BJ (cell line): Measurements from ENCODE around the gene PNPLA1. TPM values are rescaled to one million over a fixed set of nuclear protein-coding genes. Genes with fewer than 3 reads are reported as not detected.

Experiments
- CTCF ChIA-PET: fragments of 350-600 bp; formaldehyde crosslinking; extraction: SDS; loops from one replicate; lab custom pipeline; 2021; ENCODE audit warnings: antibody characterized with exemption, inconsistent platforms; lab: Yijun Ruan, JAX
- POLR2A ChIA-PET: fragments of 300-600 bp; sonication (Branson Sonifier 250); formaldehyde crosslinking; extraction: SDS; loops from one replicate; lab custom pipeline; 2021; ENCODE audit warnings: antibody characterized with exemption; lab: Charles Lee
- DNase-seq: peaks from one replicate; pipeline ENCODE4 v3.0.0-alpha.2; 2011; ENCODE audit warnings: low read depth
- H3K27me3 ChIP-seq: 2 replicates; pipeline ENCODE4 v1.6.0; 2011; ENCODE audit warnings: low read length; ENCODE audit not compliant: control insufficient read depth, insufficient read depth
- H3K36me3 ChIP-seq: 2 replicates; pipeline ENCODE4 v1.5.1; 2011; ENCODE audit warnings: low read length; ENCODE audit not compliant: control insufficient read depth, insufficient read depth
- H3K4me3 ChIP-seq: 2 replicates; pipeline ENCODE4 v1.5.1; 2011; ENCODE audit warnings: low read depth, mild to moderate bottlenecking, control low read depth, low read length
- polyA plus RNA-seq: library from polyadenylated mRNA; depleted of rRNA; stranded (reverse); fragments of >200 nt; gene quantifications from 2 replicates; pipeline ENCODE4 v1.2.3, GENCODE V29; 2011
- TF ChIP-seq, protein P1 (sequence below): IDR thresholded peaks from 2 replicates; pipeline ENCODE4 v1.5.1; 2011; ENCODE audit warnings: low read depth, mild to moderate bottlenecking, control low read depth, inconsistent platforms, low read length, moderate library complexity; ENCODE audit not compliant: insufficient read depth

Gene PNPLA1
- polyA plus RNA-seq, 1 experiment: not detected

DNA sequence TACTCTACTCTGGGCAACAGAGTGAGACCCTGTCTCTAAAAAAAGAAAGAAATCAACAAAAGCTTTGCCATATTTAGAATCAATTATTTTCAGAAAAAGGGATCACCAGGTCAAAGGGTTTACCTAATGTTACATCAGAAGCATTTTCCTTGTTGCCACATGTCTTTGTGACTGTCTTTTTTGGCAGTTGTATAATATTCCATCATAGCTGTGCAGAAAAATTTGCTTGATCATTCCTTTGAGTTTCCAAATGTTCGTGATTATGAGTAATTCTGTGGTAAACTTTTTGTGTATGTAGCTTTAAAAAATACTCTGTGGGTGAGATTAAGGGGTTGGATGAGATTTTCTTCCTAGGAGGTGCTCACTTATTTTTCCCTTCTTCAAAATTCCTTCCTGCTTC is 26.4 kb downstream of the PNPLA1 start:
- ChIA-PET CTCF (interaction anchor here (0.6 to 1.1 kb wide), 7 partner anchors 9 to 1837 kb away, joined by 3 to 4 read pairs (median 4); partner anchors contain the start of gene ETV7), POLR2A (no interaction called here)
- DNase-seq: peak; percentile 10
- TF ChIP-seq, protein P1, sequence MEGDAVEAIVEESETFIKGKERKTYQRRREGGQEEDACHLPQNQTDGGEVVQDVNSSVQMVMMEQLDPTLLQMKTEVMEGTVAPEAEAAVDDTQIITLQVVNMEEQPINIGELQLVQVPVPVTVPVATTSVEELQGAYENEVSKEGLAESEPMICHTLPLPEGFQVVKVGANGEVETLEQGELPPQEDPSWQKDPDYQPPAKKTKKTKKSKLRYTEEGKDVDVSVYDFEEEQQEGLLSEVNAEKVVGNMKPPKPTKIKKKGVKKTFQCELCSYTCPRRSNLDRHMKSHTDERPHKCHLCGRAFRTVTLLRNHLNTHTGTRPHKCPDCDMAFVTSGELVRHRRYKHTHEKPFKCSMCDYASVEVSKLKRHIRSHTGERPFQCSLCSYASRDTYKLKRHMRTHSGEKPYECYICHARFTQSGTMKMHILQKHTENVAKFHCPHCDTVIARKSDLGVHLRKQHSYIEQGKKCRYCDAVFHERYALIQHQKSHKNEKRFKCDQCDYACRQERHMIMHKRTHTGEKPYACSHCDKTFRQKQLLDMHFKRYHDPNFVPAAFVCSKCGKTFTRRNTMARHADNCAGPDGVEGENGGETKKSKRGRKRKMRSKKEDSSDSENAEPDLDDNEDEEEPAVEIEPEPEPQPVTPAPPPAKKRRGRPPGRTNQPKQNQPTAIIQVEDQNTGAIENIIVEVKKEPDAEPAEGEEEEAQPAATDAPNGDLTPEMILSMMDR: no peak
- H3K27me3 ChIP-seq: peaks cover 5% of the 10 kb centered on the region
- H3K4me3 ChIP-seq: no peak overlapping the region
- H3K36me3 ChIP-seq: no peaks in the 10 kb centered on the region

DNA sequence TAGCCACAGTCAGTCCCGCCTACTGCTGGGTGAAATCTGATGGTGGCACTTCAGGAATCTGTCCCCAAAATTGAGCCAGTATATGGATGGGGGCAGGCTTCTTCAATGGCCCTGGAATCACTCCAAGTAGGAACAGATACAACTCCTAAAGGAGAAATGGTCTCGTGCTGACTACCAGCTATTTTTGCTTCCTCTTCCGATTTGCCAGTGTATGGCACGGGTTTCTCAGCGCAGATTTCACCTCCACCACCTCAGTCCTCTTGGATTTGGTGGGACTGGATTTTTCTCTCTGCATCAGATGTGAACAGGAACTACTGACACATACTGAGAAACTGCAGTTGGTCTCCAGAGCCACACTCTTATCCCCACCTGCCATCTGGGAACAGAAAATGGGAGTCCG is 27.2 kb downstream of the PNPLA1 start:
- H3K36me3 ChIP-seq: no peaks in the 10 kb centered on the region
- POLR2A ChIA-PET: no interaction called here
- TF ChIP-seq, protein P1: no peak
- no peak overlapping the region for H3K4me3 ChIP-seq
- peaks cover 5% of the 10 kb centered on the region for H3K27me3 ChIP-seq
- CTCF ChIA-PET: interaction anchor here (1.4 to 2.3 kb wide), 2 partner anchors 44 to 64 kb away, joined by 4 to 5 read pairs; no protein-coding TSS in a partner anchor
- DNase-seq: no peak

- DNase-seq: no peak
- CTCF ChIA-PET: interaction anchor here (1.1 to 2.3 kb wide), 3 partner anchors 43 to 97 kb away, joined by 3 to 5 read pairs (median 4); no protein-coding TSS in a partner anchor
- POLR2A ChIA-PET: no interaction called here
- TF ChIP-seq, protein P1: no peak
- H3K36me3 ChIP-seq: no peaks in the 10 kb centered on the region
- H3K27me3 ChIP-seq: peaks cover 5% of the 10 kb centered on the region
- H3K4me3 ChIP-seq: no peak overlapping the region
These were observed 27.7 kb downstream of the PNPLA1 start for GRCh38 chr6:36297511-36297910.

DNA sequence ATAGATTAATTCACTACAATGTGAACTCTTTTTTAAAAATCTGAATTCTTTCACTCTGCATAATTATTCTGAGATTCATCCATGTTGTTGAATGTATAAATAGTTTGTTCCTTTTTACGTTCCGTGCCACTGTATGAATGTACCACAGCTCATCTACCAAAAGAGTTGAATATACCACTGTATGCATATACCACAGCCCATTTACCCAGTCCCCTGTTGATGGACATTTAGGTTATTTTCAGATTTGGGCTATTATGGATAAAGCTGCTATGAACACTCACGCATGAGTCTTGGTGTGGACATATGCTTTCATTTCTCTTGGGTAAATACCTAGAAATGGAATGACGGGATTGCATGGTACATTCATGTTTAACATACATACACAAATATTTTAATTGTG is 28.2 kb downstream of the PNPLA1 start:
- no peak for DNase-seq
- CTCF ChIA-PET: interaction anchor here (0.8 to 2.3 kb wide), 4 partner anchors 23 to 98 kb away, joined by 3 to 5 read pairs (median 4); no protein-coding TSS in a partner anchor
- POLR2A ChIA-PET: no interaction called here
- H3K4me3 ChIP-seq: no peak overlapping the region
- H3K36me3 ChIP-seq: no peaks in the 10 kb centered on the region
- H3K27me3 ChIP-seq: peaks cover 5% of the 10 kb centered on the region
- TF ChIP-seq, protein P1: no peak

- no peak overlapping the region for H3K4me3 ChIP-seq
- peaks cover 4% of the 10 kb centered on the region for H3K27me3 ChIP-seq
- DNase-seq: no peak
- no peaks in the 10 kb centered on the region for H3K36me3 ChIP-seq
- TF ChIP-seq, protein P1: no peak
- POLR2A ChIA-PET: no interaction called here
- CTCF ChIA-PET: interaction anchor here (0.8 to 5.3 kb wide), 5 partner anchors 10 to 59 kb away, joined by 3 to 72 read pairs (median 4); no protein-coding TSS in a partner anchor
These were observed 31.3 kb downstream of the PNPLA1 start for GRCh38 chr6:36301085-36301658.
